Kidney (tissue), 14 donors: ENCODE data around the gene AKAP13. TPM values are rescaled to one million over a fixed set of nuclear protein-coding genes. Genes with fewer than 3 reads are reported as not detected.

ENCODE experiments used
- DNase-seq, 5 donors: peaks; one replicate each; pipeline ENCODE4 v3.0.0-alpha.2; 2013 to 2020
- FAIRE-seq: peaks from 2 replicates; lab custom pipeline; 2012; peaks lifted over from hg19 to GRCh38; lab: Jason Lieb, UNC
- H3K27ac ChIP-seq, 2 donors: one replicate each; pipeline ENCODE4 v1.7.0; 2013; ENCODE audit warnings: low read depth in 2 of 2, low read length in 2 of 2, inconsistent platforms in 1 of 2
- H3K27me3 ChIP-seq: one replicate; pipeline ENCODE4 v1.7.1; 2013; ENCODE audit warnings: low read length, inconsistent platforms; ENCODE audit not compliant: control insufficient read depth, insufficient read depth
- H3K36me3 ChIP-seq, 3 donors: one replicate each; pipeline versions ENCODE4 v1.7.0 to v1.7.1; 2013; ENCODE audit warnings: low read length in 3 of 3, control low read depth in 1 of 3, inconsistent platforms in 1 of 3; ENCODE audit not compliant: insufficient read depth in 3 of 3, control insufficient read depth in 2 of 3
- H3K4me1 ChIP-seq, 3 donors: one replicate each; pipeline versions ENCODE4 v1.7.0 to v1.7.1; 2013; ENCODE audit warnings: low read length in 3 of 3, inconsistent platforms in 1 of 3, low read depth in 1 of 3; ENCODE audit not compliant: control insufficient read depth in 2 of 3, insufficient read depth in 2 of 3
- H3K4me3 ChIP-seq, 3 donors: one replicate each; pipeline versions ENCODE4 v1.7.0 to v1.8.1; 2013; ENCODE audit warnings: low read length in 3 of 3, control low read depth in 1 of 3, inconsistent platforms in 1 of 3
- H3K9ac ChIP-seq, 3 donors: one replicate each; pipeline versions ENCODE4 v1.7.0 to v1.7.1; 2013; ENCODE audit warnings: low read length in 3 of 3, control low read depth in 1 of 3, inconsistent platforms in 1 of 3
- H3K9me3 ChIP-seq, 3 donors: one replicate each; pipeline versions ENCODE4 v1.7.0 to v1.7.1; 2013; ENCODE audit warnings: low read length in 3 of 3, control low read depth in 1 of 3, inconsistent platforms in 1 of 3; ENCODE audit not compliant: control insufficient read depth in 2 of 3, insufficient read depth in 1 of 3
- intact Hi-C: fragments of 100-400 bp; cut with DNase I; formaldehyde crosslinking; loops from one replicate; pipeline ENCODE4 v1.11.1; 2022
- polyA plus RNA-seq: library from polyadenylated mRNA; stranded (reverse); fragments of 350-450 nt; fragmentation: Illumina TruSeq; extraction: RNeasy Lipid Tissue Mini Kit (QIAGEN cat#74804); gene quantifications from one replicate; pipeline ENCODE4 v1.2.3, GENCODE V29; 2014; ENCODE audit warnings: low read depth, low replicate concordance; ENCODE audit not compliant: insufficient read depth
- total RNA-seq: library from RNA; stranded (reverse); fragmentation: NEBNext Ultra II Directional; extraction: Animal tissue kit (Norgen Biotek cat#: 25700); gene quantifications from one replicate; pipeline ENCODE4 v1.2.1, GENCODE V29; 2021
- TF ChIP-seq, protein P1 (sequence below): IDR thresholded peaks from 3 replicates; pipeline ENCODE4 v1.5.1; 2012; ENCODE audit warnings: mild to moderate bottlenecking, moderate library complexity, borderline replicate concordance; ENCODE audit not compliant: insufficient read depth; ENCODE audit errors: extremely low read depth
- donor health status: control.
- donor health status: control.
- donor health status: control.
- donor health status: control.
- donor health status: control.
- donor health status: DM: yes; HTN: yes; CAD: no.
- donor health status: Normal renal cell carcinoma (clear cell type).

The AKAP13 gene
- total and polyA plus RNA-seq, 2 donors from 2014 or later: 18.8 to 174 TPM

DNA sequence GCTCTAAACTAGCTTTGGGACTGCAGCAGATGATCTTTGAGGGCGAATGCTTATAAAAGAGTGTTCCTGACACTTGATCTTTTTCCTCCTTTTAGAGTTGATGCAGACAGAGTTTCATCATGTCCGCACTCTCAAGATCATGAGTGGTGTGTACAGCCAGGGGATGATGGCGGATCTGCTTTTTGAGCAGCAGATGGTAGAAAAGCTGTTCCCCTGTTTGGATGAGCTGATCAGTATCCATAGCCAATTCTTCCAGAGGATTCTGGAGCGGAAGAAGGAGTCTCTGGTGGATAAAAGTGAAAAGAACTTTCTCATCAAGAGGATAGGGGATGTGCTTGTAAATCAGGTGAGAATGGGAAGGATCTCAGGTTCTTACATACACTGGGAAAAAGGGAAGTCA is 338.6 kb downstream of the AKAP13 start:
- H3K27ac ChIP-seq: no peak overlapping the region
- no peak for FAIRE-seq

DNA sequence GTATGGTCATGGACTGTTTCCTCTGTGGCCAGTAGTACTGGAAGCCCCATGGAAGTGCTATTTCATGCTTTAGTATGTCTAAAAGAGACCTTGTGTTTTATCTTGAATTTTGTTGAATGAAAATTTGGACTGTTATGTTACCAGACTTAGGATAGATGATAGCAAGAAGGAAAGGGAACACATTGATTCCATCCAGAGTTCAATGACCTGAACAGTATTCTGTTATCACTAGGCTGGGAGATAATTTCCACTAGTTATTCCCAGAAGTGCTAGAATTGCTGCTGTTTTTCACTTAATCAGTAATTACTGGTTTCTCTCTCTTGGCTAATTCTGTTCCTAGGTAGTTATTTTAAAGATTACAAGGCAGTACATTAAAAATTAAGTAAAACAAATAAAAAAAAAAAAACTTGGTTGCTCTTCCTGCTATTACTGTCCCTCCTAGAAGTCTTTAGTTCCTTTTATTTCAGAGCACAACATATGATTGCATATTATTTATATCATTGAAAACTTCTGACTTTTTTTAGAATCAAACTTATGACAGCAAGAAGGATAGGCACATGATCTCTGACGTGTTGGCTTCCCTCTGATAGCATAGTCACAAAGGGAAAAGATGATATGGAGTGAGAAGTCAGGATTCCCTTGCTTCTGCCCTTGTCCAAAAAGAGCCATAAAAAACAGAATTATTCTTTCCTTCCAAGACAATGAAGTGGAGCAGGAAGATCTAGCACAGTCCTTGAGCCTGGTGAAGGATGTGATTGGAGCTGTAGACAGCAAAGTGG is 342.2 kb downstream of the AKAP13 start:
- intact Hi-C loops: no loop called here
- no peak overlapping the region for H3K4me3 ChIP-seq
- TF ChIP-seq, protein P1, sequence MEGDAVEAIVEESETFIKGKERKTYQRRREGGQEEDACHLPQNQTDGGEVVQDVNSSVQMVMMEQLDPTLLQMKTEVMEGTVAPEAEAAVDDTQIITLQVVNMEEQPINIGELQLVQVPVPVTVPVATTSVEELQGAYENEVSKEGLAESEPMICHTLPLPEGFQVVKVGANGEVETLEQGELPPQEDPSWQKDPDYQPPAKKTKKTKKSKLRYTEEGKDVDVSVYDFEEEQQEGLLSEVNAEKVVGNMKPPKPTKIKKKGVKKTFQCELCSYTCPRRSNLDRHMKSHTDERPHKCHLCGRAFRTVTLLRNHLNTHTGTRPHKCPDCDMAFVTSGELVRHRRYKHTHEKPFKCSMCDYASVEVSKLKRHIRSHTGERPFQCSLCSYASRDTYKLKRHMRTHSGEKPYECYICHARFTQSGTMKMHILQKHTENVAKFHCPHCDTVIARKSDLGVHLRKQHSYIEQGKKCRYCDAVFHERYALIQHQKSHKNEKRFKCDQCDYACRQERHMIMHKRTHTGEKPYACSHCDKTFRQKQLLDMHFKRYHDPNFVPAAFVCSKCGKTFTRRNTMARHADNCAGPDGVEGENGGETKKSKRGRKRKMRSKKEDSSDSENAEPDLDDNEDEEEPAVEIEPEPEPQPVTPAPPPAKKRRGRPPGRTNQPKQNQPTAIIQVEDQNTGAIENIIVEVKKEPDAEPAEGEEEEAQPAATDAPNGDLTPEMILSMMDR: no peak
- FAIRE-seq (no peak), DNase-seq (no peak)
- H3K9ac ChIP-seq: no peak overlapping the region
- no peaks in the 10 kb centered on the region for H3K27me3 ChIP-seq
- H3K36me3 ChIP-seq: peaks cover 13 to 73% (median 61%) of the 10 kb centered on the region in 3 donors
- no peak overlapping the region for H3K27ac ChIP-seq
- H3K9me3 ChIP-seq: no peaks in the 10 kb centered on the region
- no peaks in the 10 kb centered on the region for H3K4me1 ChIP-seq

More for the DNA sequence above, 338.6 kb downstream of the AKAP13 start:
- H3K9me3 ChIP-seq: no peaks in the 10 kb centered on the region
- no peak overlapping the region for H3K9ac ChIP-seq
- intact Hi-C loops: no loop called here
- TF ChIP-seq, protein P1: no peak
- H3K4me3 ChIP-seq: no peak overlapping the region
- H3K36me3 ChIP-seq: peaks cover 18 to 59% (median 54%) of the 10 kb centered on the region in 3 donors
- DNase-seq: no peak
- no peaks in the 10 kb centered on the region for H3K4me1 ChIP-seq
- no peaks in the 10 kb centered on the region for H3K27me3 ChIP-seq

DNA sequence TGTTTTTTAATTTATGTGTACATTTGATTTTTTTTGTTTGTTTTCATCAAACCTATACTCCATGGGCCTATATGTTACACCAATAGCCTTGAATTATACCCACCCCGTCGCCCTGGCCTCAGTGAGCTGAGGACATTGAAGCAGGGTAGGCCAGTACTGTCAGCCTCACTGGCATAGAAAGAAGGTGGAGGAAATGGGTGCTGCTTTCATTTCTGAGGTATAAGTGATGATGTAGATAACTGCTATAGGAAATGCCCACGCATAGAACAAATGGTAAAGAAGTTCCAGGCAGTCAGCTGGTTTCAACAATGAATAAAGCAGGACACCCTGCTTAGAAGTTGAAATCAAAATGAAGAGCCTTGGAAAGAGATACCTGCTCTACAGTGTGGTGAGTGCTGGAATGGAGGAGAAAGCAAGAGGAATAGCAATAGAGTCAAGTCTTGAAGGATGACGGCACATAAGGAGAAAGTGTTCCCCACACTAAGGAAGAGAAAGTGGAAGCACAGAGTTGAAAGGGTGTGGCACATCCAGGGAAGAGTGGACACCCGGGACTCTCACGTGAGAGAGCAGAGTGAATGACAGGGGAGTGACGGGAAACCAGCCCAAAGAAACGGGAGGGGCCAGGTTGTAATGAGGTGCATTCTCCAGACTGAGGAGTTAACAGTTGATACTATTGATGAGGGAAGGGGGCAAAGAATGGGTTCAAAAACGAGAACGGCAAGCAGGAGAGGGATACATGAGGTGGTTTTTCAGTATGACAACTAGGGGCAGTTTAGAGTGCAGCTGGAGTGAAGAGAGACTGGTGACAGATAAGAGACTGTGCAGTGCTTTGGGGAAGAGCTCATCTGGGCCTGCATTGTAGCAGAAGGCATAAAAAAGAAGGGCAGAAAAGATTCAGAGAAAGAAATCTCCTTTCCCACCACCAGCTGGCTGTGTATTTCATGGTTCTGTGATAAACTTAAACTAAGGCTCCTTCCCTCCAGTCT is 343.9 kb downstream of the AKAP13 start:
- H3K4me3 ChIP-seq: no peak overlapping the region
- TF ChIP-seq, protein P1: no peak
- H3K9ac ChIP-seq: no peak overlapping the region
- no peaks in the 10 kb centered on the region for H3K27me3 ChIP-seq
- intact Hi-C loops: no loop called here
- DNase-seq (no peak), FAIRE-seq (no peak)
- H3K27ac ChIP-seq: no peak overlapping the region
- H3K36me3 ChIP-seq: peaks cover 13 to 69% (median 59%) of the 10 kb centered on the region in 3 donors
- H3K4me1 ChIP-seq: no peaks in the 10 kb centered on the region
- H3K9me3 ChIP-seq: no peaks in the 10 kb centered on the region
